ENCODE data around the gene GRPEL2. TPM values are rescaled to one million over a fixed set of nuclear protein-coding genes. Genes with fewer than 3 reads are reported as not detected.

Gene GRPEL2
- total RNA-seq, 1 experiment from 2014 or later, result 36.8 TPM

DNA sequence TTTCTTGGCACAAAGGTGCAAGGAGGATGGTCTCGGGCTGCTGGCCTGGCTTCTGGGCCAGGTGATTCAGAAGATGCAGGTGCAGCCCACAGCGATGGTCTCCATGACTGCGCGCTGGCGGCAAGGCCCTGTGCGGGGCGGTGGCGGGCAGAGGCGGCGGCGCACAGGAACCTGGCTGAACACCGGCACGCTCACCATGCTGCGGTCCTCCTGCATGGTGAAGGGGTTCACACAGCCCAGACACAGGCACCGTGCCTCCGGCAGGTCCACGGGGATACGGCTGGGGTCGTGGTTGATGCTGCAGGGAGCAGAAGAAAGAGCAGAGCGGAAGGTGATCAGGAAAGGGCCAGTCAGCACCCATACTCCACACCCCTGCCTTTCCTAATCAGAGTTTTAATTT lies 29.0 kb downstream of the GRPEL2 start:
- POLR2A ChIA-PET, result no interaction called here
- H3K4me3 ChIP-seq (ENCODE audit: low read depth, low read length), result no peak overlapping the region
- TF ChIP-seq CTCF (IDR thresholded peaks at IDR 0.05; ENCODE audit: insufficient read depth in 1 of 2, low read depth in 1 of 2, low read length in 1 of 2, severe bottlenecking in 1 of 2, unreplicated experiment in 1 of 2), result no peak
- no peaks in the 10 kb centered on the region for H3K9me3 ChIP-seq
- CTCF ChIA-PET, result interaction anchor here (0.6 kb wide), 1 partner anchor 541 kb away, joined by 4 read pairs; no protein-coding TSS in a partner anchor
- no peaks in the 10 kb centered on the region for H3K27me3 ChIP-seq (replicated peaks; ENCODE audit: control insufficient read depth, insufficient read depth, low read length)
- intact Hi-C loops (cut with micrococcal nuclease; ENCODE audit: unreplicated experiment), result no loop called here
- no peak for DNase-seq
- no peaks in the 10 kb centered on the region for H3K27me3 Mint-ChIP-seq (ENCODE audit: insufficient read depth, unreplicated experiment)
- no peaks in the 10 kb centered on the region for H3K9me3 Mint-ChIP-seq (ENCODE audit: unreplicated experiment)
- H3K4me1 Mint-ChIP-seq (ENCODE audit: low read depth, unreplicated experiment), result no peaks in the 10 kb centered on the region
- H3K36me3 ChIP-seq (ENCODE audit: control insufficient read depth, insufficient read depth, low read length), result no peaks in the 10 kb centered on the region
- H3K4me3 Mint-ChIP-seq (ENCODE audit: unreplicated experiment), result no peak overlapping the region
- no TSS peak for BruUV-seq (replicated peaks)
- H3K36me3 Mint-ChIP-seq (ENCODE audit: insufficient read depth, unreplicated experiment), result no peaks in the 10 kb centered on the region
- no peak overlapping the region for H3K27ac Mint-ChIP-seq (ENCODE audit: unreplicated experiment)
- H3K4me1 ChIP-seq, result no peaks in the 10 kb centered on the region

- Histone ChIP-seq H3K27me3 (replicated peaks; ENCODE audit: control insufficient read depth, insufficient read depth, low read length) (no peaks in the 10 kb centered on the region), H3K4me1 (no peaks in the 10 kb centered on the region), H3K4me3 (ENCODE audit: low read depth, low read length) (no peak overlapping the region), H3K9me3 (no peaks in the 10 kb centered on the region), H3K36me3 (ENCODE audit: control insufficient read depth, insufficient read depth, low read length) (no peaks in the 10 kb centered on the region)
- Mint-ChIP-seq H3K4me1 (ENCODE audit: low read depth, unreplicated experiment) (no peaks in the 10 kb centered on the region), H3K9me3 (ENCODE audit: unreplicated experiment) (no peaks in the 10 kb centered on the region), H3K4me3 (ENCODE audit: unreplicated experiment) (no peak overlapping the region), H3K27ac (ENCODE audit: unreplicated experiment) (no peak overlapping the region), H3K36me3 (ENCODE audit: insufficient read depth, unreplicated experiment) (no peaks in the 10 kb centered on the region), H3K27me3 (ENCODE audit: insufficient read depth, unreplicated experiment) (no peaks in the 10 kb centered on the region)
- intact Hi-C loops (cut with micrococcal nuclease; ENCODE audit: unreplicated experiment), result no loop called here
- ChIA-PET POLR2A (no interaction called here), CTCF (no interaction called here)
- no peak for DNase-seq
- BruUV-seq (replicated peaks), result no TSS peak
- no peak for TF ChIP-seq CTCF (IDR thresholded peaks at IDR 0.05; ENCODE audit: insufficient read depth in 1 of 2, low read depth in 1 of 2, low read length in 1 of 2, severe bottlenecking in 1 of 2, unreplicated experiment in 1 of 2)
These were observed 29.5 kb downstream of the GRPEL2 start for GRCh38 chr5:149374801-149375200.

- no TSS peak for BruUV-seq (replicated peaks)
- H3K9me3 Mint-ChIP-seq (ENCODE audit: unreplicated experiment), result no peaks in the 10 kb centered on the region
- H3K27ac Mint-ChIP-seq (ENCODE audit: unreplicated experiment), result no peak overlapping the region
- H3K4me1 Mint-ChIP-seq (ENCODE audit: low read depth, unreplicated experiment), result no peaks in the 10 kb centered on the region
- no peak for DNase-seq
- POLR2A ChIA-PET, result no interaction called here
- no peaks in the 10 kb centered on the region for H3K27me3 Mint-ChIP-seq (ENCODE audit: insufficient read depth, unreplicated experiment)
- no peaks in the 10 kb centered on the region for H3K36me3 Mint-ChIP-seq (ENCODE audit: insufficient read depth, unreplicated experiment)
- Histone ChIP-seq H3K4me3 (ENCODE audit: low read depth, low read length) (no peak overlapping the region), H3K9me3 (no peaks in the 10 kb centered on the region), H3K36me3 (ENCODE audit: control insufficient read depth, insufficient read depth, low read length) (no peaks in the 10 kb centered on the region), H3K4me1 (0 out of 2 replicates have a peak, but pooled peaks cover 2% of the 10 kb centered on the region), H3K27me3 (replicated peaks; ENCODE audit: control insufficient read depth, insufficient read depth, low read length) (no peaks in the 10 kb centered on the region)
- no peak overlapping the region for H3K4me3 Mint-ChIP-seq (ENCODE audit: unreplicated experiment)
- TF ChIP-seq CTCF (IDR thresholded peaks at IDR 0.05; ENCODE audit: insufficient read depth in 1 of 2, low read depth in 1 of 2, low read length in 1 of 2, severe bottlenecking in 1 of 2, unreplicated experiment in 1 of 2), result no peak
- CTCF ChIA-PET, result interaction anchor here (0.6 kb wide), 1 partner anchor 1877 kb away, joined by 3 read pairs; the partner anchor contains the start of gene GM2A
- intact Hi-C loops (cut with micrococcal nuclease; ENCODE audit: unreplicated experiment), result no loop called here
These were observed 30.1 kb downstream of the GRPEL2 start for GRCh38 chr5:149375434-149375833.

Data from Caco-2 (cell line).